Measurements from ENCODE around the gene GTF2E1.

DNA sequence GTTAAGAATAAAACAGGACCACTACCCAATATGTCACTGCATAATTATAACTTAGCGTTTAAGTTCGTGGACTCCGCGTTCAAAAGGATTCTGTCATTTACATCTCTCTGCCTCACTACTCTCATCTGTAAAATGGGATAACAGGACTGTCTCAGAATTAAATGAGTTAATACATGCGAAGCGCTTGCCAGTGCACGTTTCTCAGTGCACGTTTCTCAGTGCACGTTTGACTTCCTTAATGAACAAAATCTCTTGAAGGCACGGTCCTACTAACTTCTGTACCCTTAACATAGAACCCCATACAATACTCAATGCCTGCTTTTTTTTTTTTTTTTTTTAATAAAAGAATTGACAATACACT lies 727 bp upstream of the GTF2E1 start:
- TF ChIP-seq POLR2AphosphoS5 (IDR thresholded peaks at IDR 0.05) (no peak), CTCF (IDR thresholded peaks at IDR 0.05) (no peak), POLR2A (IDR thresholded peaks at IDR 0.05) (no peak), EP300 (IDR thresholded peaks at IDR 0.05) (no peak)

All from gastroesophageal sphincter (tissue), 3 donors.